Stimulated activated CD8-positive, alpha-beta memory T cell treated with anti-CD3 and anti-CD28 coated beads, Interleukin-7, amount 100 ng/mL, for 24 hours (primary cell): ENCODE results near the gene SCRT2.
A peak's percentile ranks its signal among the peaks of the same experiment; 100 is the strongest.

Experiments
- DNase-seq: peaks from one replicate; pipeline ENCODE4 v3.0.0-alpha.2; 2020; ENCODE audit warnings: low read depth

Gene SCRT2

GRCh38 chr20:672963-673602 is 2.5 kb downstream of the SCRT2 start:
- DNase-seq = no peak

- no peak for DNase-seq
These were observed 4.2 kb downstream of the SCRT2 start for GRCh38 chr20:671252-672030.

GRCh38 chr20:669573-669972 is 6.0 kb downstream of the SCRT2 start:
- no peak for DNase-seq

- no peak for DNase-seq
These were observed 7.0 kb downstream of the SCRT2 start for GRCh38 chr20:668638-669037.

GRCh38 chr20:668050-668449 is 7.6 kb downstream of the SCRT2 start:
- DNase-seq = no peak

- DNase-seq = peak; percentile 44
These were observed 8.1 kb downstream of the SCRT2 start for GRCh38 chr20:667351-668034.

- DNase-seq = no peak
These were observed 8.7 kb downstream of the SCRT2 start for GRCh38 chr20:666877-667276.

GRCh38 chr20:665276-665675 is 10.3 kb downstream of the SCRT2 start:
- DNase-seq = no peak

- no peak for DNase-seq
These were observed 11.0 kb downstream of the SCRT2 start for GRCh38 chr20:664576-664975.

GRCh38 chr20:664151-664550 is 11.5 kb downstream of the SCRT2 start:
- no peak for DNase-seq

- DNase-seq = no peak
These were observed 12.1 kb downstream of the SCRT2 start for GRCh38 chr20:663315-664090.

GRCh38 chr20:662277-663192 is 13.1 kb downstream of the SCRT2 start:
- no peak for DNase-seq

- no peak for DNase-seq
These were observed 13.9 kb downstream of the SCRT2 start for GRCh38 chr20:661474-662270.

GRCh38 chr20:658731-659291 is 16.8 kb downstream of the SCRT2 start:
- DNase-seq = no peak

GRCh38 chr20:658202-658601 is 17.4 kb downstream of the SCRT2 start:
- DNase-seq = no peak

- DNase-seq = no peak
These were observed 19.6 kb downstream of the SCRT2 start for GRCh38 chr20:655726-656624.

GRCh38 chr20:654417-654750 is 21.2 kb downstream of the SCRT2 start:
- no peak for DNase-seq

GRCh38 chr20:653590-654416 is 21.8 kb downstream of the SCRT2 start:
- no peak for DNase-seq
